BLaER1 (cell line): ENCODE measurements around the gene HTRA3.
A peak's percentile ranks its signal among the peaks of the same experiment; 100 is the strongest.

Source experiments
- H3K27ac ChIP-seq: shearing (Covaris generic); formaldehyde crosslinking; 2 replicates; pipeline ENCODE4 v1.8.1; 2022
- H3K27me3 ChIP-seq: shearing (Covaris generic); formaldehyde crosslinking; 2 replicates; pipeline ENCODE4 v1.8.1; 2022
- H3K36me3 ChIP-seq: shearing (Covaris generic); formaldehyde crosslinking; 2 replicates; pipeline ENCODE4 v1.8.1; 2022
- H3K4me1 ChIP-seq: shearing (Covaris generic); formaldehyde crosslinking; 2 replicates; pipeline ENCODE4 v1.8.1; 2022
- H3K4me2 ChIP-seq: shearing (Covaris generic); formaldehyde crosslinking; 2 replicates; pipeline ENCODE4 v1.8.1; 2022
- H3K4me3 ChIP-seq: shearing (Covaris generic); formaldehyde crosslinking; 2 replicates; pipeline ENCODE4 v1.8.1; 2022
- H3K9ac ChIP-seq: shearing (Covaris generic); formaldehyde crosslinking; 2 replicates; pipeline ENCODE4 v1.8.1; 2022
- H3K9me3 ChIP-seq: shearing (Covaris generic); formaldehyde crosslinking; 2 replicates; pipeline ENCODE4 v1.8.1; 2022
- H4K20me1 ChIP-seq: shearing (Covaris generic); formaldehyde crosslinking; 2 replicates; pipeline ENCODE4 v1.8.1; 2022
- Cebpa-rat ChIP-seq: shearing (Covaris generic); IDR thresholded peaks from 2 replicates; pipeline ENCODE4 v1.8.1; 2022

HTRA3 gene

DNA sequence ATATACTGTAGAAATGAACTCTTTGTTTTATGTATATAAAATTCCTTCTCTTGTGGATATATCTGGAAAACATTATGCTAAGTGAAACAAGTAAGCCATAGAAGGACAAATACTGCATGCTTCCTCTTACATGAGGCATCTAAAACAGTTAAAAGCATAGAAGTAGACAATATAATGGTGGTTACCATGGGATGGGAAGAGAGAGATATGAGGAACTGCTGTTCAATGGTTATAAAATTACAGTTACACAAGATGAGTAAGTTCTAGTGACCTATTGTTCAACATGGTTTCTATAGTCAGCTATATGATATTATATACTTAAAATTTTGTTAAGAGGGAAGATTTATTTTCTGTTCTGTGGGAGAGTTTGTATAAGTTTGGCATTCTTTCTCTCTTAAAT, 43.4 kb downstream of the HTRA3 start:
- Histone ChIP-seq H3K4me3 (no peak overlapping the region), H3K27me3 (no peaks in the 10 kb centered on the region), H3K4me2 (no peak overlapping the region), H3K4me1 (peaks cover 72% of the 10 kb centered on the region), H3K9me3 (peaks cover 12% of the 10 kb centered on the region), H3K36me3 (peaks cover 1% of the 10 kb centered on the region; the same call in 1 of the 2 replicates), H4K20me1 (peaks cover 6% of the 10 kb centered on the region), H3K27ac (no peak overlapping the region), H3K9ac (no peak overlapping the region)
- no peak for TF ChIP-seq Cebpa-rat

- no peak for TF ChIP-seq Cebpa-rat
- H3K27ac ChIP-seq: no peak overlapping the region
- H3K4me2 ChIP-seq: peak overlapping the region; percentile 88; the same call in 1 of the 2 replicates
- H3K9ac ChIP-seq: no peak overlapping the region
- H4K20me1 ChIP-seq: no peaks in the 10 kb centered on the region
- H3K36me3 ChIP-seq: no peaks in the 10 kb centered on the region
- H3K27me3 ChIP-seq: no peaks in the 10 kb centered on the region
- H3K9me3 ChIP-seq: peaks cover 12% of the 10 kb centered on the region
- no peak overlapping the region for H3K4me3 ChIP-seq
- H3K4me1 ChIP-seq: peaks cover 72% of the 10 kb centered on the region
Observed at GRCh38 chr4:8314691-8315255, 45.2 kb downstream of the HTRA3 start.

GRCh38 chr4:8315435-8316250, 46.1 kb downstream of the HTRA3 start:
- Histone ChIP-seq H3K4me3 (peak overlapping the region; percentile 18; the same call in 1 of the 2 replicates), H3K27me3 (no peaks in the 10 kb centered on the region), H3K9me3 (peaks cover 12% of the 10 kb centered on the region), H3K4me2 (peak overlapping the region; percentile 88), H3K4me1 (peaks cover 72% of the 10 kb centered on the region), H3K36me3 (no peaks in the 10 kb centered on the region), H3K27ac (peak overlapping the region; percentile 49), H3K9ac (peak overlapping the region; percentile 24; the same call in 1 of the 2 replicates), H4K20me1 (no peaks in the 10 kb centered on the region)
- no peak for TF ChIP-seq Cebpa-rat

- H3K4me2 ChIP-seq: peak overlapping the region; percentile 88
- peak overlapping the region; percentile 49 for H3K27ac ChIP-seq
- H3K9ac ChIP-seq: peak overlapping the region; percentile 24; the same call in 1 of the 2 replicates
- no peaks in the 10 kb centered on the region for H4K20me1 ChIP-seq
- no peaks in the 10 kb centered on the region for H3K36me3 ChIP-seq
- peaks cover 67% of the 10 kb centered on the region for H3K4me1 ChIP-seq
- H3K9me3 ChIP-seq: peaks cover 12% of the 10 kb centered on the region
- 0 out of 2 replicates have a peak overlapping the region, but pooled peaks have one; percentile 18 for H3K4me3 ChIP-seq
- no peak for TF ChIP-seq Cebpa-rat
- no peaks in the 10 kb centered on the region for H3K27me3 ChIP-seq
Observed at GRCh38 chr4:8316251-8316771, 46.8 kb downstream of the HTRA3 start.

GRCh38 chr4:8316911-8317351, 47.4 kb downstream of the HTRA3 start:
- H3K4me1 ChIP-seq: peaks cover 62% of the 10 kb centered on the region
- no peaks in the 10 kb centered on the region for H3K36me3 ChIP-seq
- no peak for TF ChIP-seq Cebpa-rat
- 0 out of 2 replicates have a peak overlapping the region, but pooled peaks have one; percentile 49 for H3K27ac ChIP-seq
- peaks cover 12% of the 10 kb centered on the region for H3K9me3 ChIP-seq
- no peaks in the 10 kb centered on the region for H3K27me3 ChIP-seq
- no peak overlapping the region for H3K4me3 ChIP-seq
- H3K4me2 ChIP-seq: peak overlapping the region; percentile 88
- no peak overlapping the region for H3K9ac ChIP-seq
- H4K20me1 ChIP-seq: no peaks in the 10 kb centered on the region

GRCh38 chr4:8317474-8317873, 47.9 kb downstream of the HTRA3 start:
- Histone ChIP-seq H3K36me3 (no peaks in the 10 kb centered on the region), H4K20me1 (no peaks in the 10 kb centered on the region), H3K9me3 (peaks cover 6% of the 10 kb centered on the region), H3K4me1 (peaks cover 62% of the 10 kb centered on the region), H3K4me3 (no peak overlapping the region), H3K27ac (no peak overlapping the region), H3K9ac (no peak overlapping the region), H3K4me2 (peak overlapping the region; percentile 88), H3K27me3 (no peaks in the 10 kb centered on the region)
- TF ChIP-seq Cebpa-rat: no peak

- Histone ChIP-seq H3K36me3 (no peaks in the 10 kb centered on the region), H3K4me3 (no peak overlapping the region), H3K4me2 (peak overlapping the region; percentile 88), H3K9ac (peak overlapping the region; percentile 0; the same call in 1 of the 2 replicates), H3K9me3 (no peaks in the 10 kb centered on the region; the same call in 1 of the 2 replicates), H3K27ac (no peak overlapping the region), H4K20me1 (no peaks in the 10 kb centered on the region), H3K27me3 (no peaks in the 10 kb centered on the region), H3K4me1 (peaks cover 62% of the 10 kb centered on the region)
- no peak for TF ChIP-seq Cebpa-rat
Observed at GRCh38 chr4:8318509-8318908, 49.0 kb downstream of the HTRA3 start.

- no peaks in the 10 kb centered on the region for H3K36me3 ChIP-seq
- H3K9ac ChIP-seq: no peak overlapping the region; the same call in 1 of the 2 replicates
- no peak overlapping the region for H3K27ac ChIP-seq
- H3K9me3 ChIP-seq: no peaks in the 10 kb centered on the region; the same call in 1 of the 2 replicates
- H3K4me2 ChIP-seq: peak overlapping the region; percentile 88
- H3K4me3 ChIP-seq: no peak overlapping the region
- H3K4me1 ChIP-seq: peaks cover 62% of the 10 kb centered on the region
- no peak for TF ChIP-seq Cebpa-rat
- H3K27me3 ChIP-seq: no peaks in the 10 kb centered on the region
- H4K20me1 ChIP-seq: no peaks in the 10 kb centered on the region
Observed at GRCh38 chr4:8319061-8319460, 49.5 kb downstream of the HTRA3 start.

GRCh38 chr4:8319731-8320385, 50.3 kb downstream of the HTRA3 start:
- Histone ChIP-seq H3K4me3 (no peak overlapping the region), H3K4me2 (peak overlapping the region; percentile 88), H3K27ac (no peak overlapping the region), H3K36me3 (no peaks in the 10 kb centered on the region), H3K4me1 (peaks cover 59% of the 10 kb centered on the region), H3K9ac (no peak overlapping the region), H4K20me1 (no peaks in the 10 kb centered on the region), H3K27me3 (no peaks in the 10 kb centered on the region), H3K9me3 (no peaks in the 10 kb centered on the region; the same call in 1 of the 2 replicates)
- TF ChIP-seq Cebpa-rat: no peak
